ENCODE measurements around the gene INPP4B.

GRCh38 chr4:142264961-142265360 is 581.1 kb downstream of the INPP4B start:
- TF ChIP-seq, protein P1, sequence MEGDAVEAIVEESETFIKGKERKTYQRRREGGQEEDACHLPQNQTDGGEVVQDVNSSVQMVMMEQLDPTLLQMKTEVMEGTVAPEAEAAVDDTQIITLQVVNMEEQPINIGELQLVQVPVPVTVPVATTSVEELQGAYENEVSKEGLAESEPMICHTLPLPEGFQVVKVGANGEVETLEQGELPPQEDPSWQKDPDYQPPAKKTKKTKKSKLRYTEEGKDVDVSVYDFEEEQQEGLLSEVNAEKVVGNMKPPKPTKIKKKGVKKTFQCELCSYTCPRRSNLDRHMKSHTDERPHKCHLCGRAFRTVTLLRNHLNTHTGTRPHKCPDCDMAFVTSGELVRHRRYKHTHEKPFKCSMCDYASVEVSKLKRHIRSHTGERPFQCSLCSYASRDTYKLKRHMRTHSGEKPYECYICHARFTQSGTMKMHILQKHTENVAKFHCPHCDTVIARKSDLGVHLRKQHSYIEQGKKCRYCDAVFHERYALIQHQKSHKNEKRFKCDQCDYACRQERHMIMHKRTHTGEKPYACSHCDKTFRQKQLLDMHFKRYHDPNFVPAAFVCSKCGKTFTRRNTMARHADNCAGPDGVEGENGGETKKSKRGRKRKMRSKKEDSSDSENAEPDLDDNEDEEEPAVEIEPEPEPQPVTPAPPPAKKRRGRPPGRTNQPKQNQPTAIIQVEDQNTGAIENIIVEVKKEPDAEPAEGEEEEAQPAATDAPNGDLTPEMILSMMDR (IDR thresholded peaks at IDR 0.05) = no peak
- TF ChIP-seq POLR2A (IDR thresholded peaks at IDR 0.05) = no peak

Measured in Peyer's patch (tissue), 4 donors.